UCSD-AML1 (cell line): ENCODE measurements around the gene RSPH1.

Experiments
- DNase-seq: peaks from one replicate; lab custom pipeline; 2025; ENCODE audit not compliant: unreplicated experiment; lab: John Stamatoyannopoulos, UW

The RSPH1 gene

GRCh38 chr21:42467140-42467983, 28.7 kb downstream of the RSPH1 start:
- DNase-seq = peak; percentile 85

DNA sequence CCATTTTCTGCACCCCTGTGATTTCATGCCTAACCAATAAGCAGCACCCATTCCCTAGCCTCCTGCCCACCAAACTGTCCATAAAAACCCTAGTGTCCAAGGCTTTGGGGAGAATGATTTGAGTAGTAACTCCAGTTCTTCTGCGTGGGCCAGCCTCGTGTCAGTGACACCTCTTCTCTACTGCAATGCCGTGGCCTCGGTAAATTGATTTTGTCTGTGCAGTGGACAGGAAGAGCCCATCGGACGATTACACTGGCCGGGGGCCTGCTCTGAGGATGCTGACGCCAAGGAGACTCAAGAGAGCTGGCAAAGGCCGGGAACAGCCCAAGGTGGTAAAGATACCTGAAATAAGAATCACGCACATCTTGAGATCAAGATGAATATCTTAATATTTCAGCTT, 29.3 kb downstream of the RSPH1 start:
- DNase-seq = no peak

DNA sequence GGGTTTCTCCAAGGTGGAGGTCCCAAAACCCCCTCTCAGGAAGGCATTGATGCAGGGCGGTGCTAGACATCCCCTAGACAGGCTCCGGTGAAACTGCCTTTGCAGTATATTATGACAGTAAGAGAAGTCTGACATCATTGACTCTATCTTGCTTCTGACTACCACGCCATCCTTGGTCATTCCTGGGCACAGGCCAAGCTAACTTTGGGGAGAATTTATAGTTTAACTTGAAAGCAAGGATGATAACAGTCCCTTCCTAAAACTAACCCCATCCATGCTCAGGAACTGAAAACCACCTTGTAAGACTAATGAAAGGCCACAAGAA, 30.3 kb downstream of the RSPH1 start:
- DNase-seq = no peak

DNA sequence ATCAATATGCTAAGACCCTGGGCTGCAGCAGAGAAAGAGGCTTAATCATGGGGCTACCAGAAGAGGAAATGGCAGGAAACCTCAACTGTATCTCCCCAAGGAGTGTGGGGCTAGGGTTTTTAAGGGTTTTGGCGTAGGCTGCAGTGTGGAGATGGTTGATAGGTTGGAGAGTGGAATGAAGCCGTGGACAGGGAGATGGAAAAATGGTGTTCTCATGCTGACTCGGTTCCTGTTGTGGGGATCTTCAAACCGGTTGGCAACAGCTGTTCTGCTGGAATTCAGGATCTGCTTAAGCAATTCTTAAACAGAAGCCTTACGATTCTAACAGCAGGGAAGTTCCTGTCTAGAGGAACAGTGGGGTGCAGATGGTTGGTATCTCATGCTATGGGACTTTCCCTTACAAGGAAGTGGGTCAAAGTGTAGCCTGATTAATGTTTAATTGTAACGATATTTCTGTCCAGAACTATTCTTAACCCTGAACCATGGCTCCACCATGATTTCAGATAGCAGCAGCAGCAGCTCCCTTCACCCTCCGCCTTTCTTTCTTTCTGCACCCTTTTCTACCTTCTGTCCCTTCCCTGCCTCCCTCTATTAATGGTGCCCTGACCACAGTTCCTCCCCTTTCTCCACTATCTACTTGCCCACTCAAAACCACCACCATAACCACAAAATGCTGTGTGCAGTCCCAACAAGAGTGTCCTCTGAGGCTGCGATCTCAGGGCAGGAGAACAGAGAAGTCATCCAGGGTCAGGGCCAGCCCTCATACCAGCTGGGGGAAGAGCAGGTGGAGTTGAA, 30.8 kb downstream of the RSPH1 start:
- peak; percentile 77 for DNase-seq

- DNase-seq = peak; percentile 79
Observed at GRCh38 chr21:42463861-42464515, 32.0 kb downstream of the RSPH1 start.

GRCh38 chr21:42461881-42462877, 33.8 kb downstream of the RSPH1 start:
- DNase-seq = peak; percentile 47

DNA sequence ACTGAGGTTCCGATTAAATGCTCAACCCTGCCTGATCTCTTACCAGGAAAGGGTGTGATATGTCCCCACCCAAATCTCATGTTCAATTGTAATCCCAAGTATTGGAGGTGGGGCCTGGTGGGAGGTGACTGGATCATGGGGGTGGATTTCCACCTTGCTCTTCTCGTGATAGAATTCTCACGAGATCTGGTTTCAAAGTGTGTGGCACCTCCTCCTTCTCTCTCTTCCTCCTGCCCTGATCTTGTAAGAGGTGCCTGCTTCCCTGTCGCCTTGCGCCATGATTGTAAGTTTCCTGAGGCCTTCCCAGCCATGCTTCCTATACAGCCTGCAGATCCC, 34.9 kb downstream of the RSPH1 start:
- DNase-seq = no peak

DNA sequence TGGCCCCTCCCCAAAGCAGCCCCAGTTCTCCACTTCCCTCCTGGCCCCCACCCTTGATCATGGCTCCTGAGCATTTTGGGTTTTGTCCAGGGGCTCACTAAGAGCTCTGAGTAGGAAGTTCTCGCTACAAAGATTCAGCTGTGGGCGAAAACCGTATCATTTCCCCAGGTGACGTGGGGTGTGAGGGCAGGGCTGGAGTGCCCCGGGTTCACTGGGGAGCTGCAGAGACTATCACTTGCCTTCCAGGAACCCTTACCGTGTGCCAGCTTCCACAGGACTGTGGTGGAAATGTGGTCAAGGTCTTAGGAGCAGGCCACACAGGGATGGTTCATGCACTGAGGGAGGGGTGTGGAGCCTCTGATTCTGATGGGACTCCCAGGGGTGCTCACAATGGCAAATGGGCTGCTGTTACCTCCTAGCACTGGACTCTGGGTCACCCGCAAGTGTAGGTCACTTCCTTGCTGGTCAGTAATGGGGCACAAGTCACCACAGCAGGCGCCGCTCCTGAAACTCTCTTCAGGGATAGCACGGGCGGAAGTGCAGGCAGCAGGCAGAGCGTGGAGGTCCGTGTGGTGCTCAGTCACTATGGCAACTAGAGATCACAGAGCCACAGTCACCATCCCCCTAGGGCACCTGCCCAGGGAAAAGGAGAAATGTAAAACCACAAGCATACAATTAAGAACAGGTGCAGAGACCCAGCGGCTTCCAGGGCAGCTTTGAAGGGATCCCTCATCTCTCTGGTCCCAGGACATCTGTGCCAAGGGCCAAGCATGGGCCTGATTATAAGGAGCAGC, 35.4 kb downstream of the RSPH1 start:
- DNase-seq = no peak

- no peak for DNase-seq
Observed at GRCh38 chr21:42459546-42460215, 36.3 kb downstream of the RSPH1 start.

- DNase-seq = no peak
Observed at GRCh38 chr21:42459082-42459460, 37.0 kb downstream of the RSPH1 start.

GRCh38 chr21:42456457-42456856, 39.6 kb downstream of the RSPH1 start:
- DNase-seq = peak; percentile 33

GRCh38 chr21:42455754-42456440, 40.1 kb downstream of the RSPH1 start:
- no peak for DNase-seq

DNA sequence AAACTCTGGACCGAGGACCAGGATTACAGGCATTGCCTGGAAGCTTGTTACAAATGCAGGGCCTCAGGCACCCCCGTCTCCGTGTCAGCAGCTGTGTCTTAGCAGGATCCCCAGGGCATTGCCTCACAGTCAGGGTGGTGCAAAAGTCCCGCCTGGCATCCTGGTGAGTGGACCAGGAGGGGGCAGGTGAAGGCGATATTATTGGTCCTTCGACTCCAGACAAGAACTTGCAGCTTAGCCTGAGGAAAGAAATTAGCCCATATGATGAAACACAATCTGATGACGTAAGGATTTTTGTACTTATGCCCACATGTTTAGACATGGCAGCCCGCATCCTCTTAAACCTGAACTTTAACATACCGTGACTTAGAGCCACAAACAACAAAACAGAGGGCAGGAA, 40.8 kb downstream of the RSPH1 start:
- no peak for DNase-seq

DNA sequence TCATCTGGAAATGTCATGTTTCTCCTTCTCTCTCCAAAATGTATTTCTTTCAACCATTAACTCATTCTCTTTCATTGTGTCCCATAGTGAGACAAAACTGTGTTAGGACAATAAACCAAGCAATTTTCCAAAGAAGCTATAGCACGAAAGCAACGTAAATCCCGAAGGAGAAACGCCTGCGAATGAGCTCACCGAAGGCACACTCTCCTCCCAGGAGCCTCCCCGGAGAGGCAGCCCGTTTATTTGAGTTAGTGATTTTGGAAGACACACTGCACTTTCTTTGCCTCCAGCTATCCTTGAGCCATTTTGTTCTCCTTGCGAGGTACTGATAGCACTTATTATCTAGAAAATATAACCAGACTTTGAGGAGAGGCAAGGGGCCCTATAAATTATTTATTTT, 41.2 kb downstream of the RSPH1 start:
- no peak for DNase-seq

- peak; percentile 31 for DNase-seq
Observed at GRCh38 chr21:42453986-42454570, 41.9 kb downstream of the RSPH1 start.

DNA sequence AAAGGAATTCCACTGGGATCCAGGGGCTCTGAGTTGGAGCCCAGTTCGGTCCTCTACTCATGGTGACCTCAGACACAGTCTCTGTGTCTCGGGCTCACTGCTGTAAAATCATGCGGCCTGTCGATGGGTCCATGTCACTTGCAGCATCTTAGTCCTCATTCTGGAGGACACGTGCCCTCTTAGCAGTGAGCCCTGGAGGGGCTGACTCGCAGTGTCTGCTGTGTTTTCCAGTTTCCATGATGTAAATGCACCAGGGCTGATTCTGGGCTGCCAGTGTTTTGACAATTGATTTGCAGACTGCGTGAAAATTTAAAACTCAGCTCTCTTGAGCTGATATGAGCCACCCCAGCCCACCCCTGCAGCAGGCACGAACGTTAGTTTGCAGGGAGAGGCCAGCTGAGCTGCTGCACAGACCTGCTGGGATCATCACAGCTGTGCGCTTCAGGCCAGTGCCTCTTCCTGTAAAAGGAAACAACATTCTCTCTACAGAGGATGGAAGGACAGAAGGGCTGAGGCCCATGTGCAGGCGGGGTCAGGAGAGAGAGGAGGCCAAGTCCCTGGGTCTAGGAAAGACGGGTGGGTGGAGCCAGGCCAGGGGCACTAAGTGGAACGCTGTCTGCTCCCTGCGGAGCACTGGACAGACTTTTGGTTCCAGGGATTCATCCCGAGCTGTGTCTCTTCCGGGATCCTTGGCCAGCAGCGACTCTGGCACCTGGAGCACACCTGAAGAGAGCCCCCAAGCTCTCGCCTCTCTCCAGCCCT, 42.6 kb downstream of the RSPH1 start:
- peak; percentile 68 for DNase-seq

- DNase-seq = no peak
Observed at GRCh38 chr21:42452401-42453223, 43.4 kb downstream of the RSPH1 start.
